ENCODE results near the gene MASP1. TPM values are rescaled to one million over a fixed set of nuclear protein-coding genes. Genes with fewer than 3 reads are reported as not detected.

The MASP1 gene
- polyA plus RNA-seq, 1 donor (not counting 4 experiments of a cell fraction or from before 2014, with no cell fraction given): not detected

GRCh38 chr3:187319699-187320302, 28.3 kb upstream of the MASP1 start:
- FAIRE-seq (peak; percentile 52), DNase-seq (ENCODE audit: low read depth, low spot score) (peak; percentile 15)
- Histone ChIP-seq H3K79me2 (ENCODE audit: control insufficient read depth, insufficient read depth, low read length) (no peaks in the 10 kb centered on the region), H2AFZ (ENCODE audit: control insufficient read depth, low read length) (no peak overlapping the region), H3K4me2 (ENCODE audit: control insufficient read depth, extremely low read depth, insufficient read depth, low read depth, low read length) (no peak overlapping the region), H4K20me1 (ENCODE audit: control insufficient read depth, extremely low read depth, insufficient read depth, low read length) (no peaks in the 10 kb centered on the region), H3K9me3 (ENCODE audit: control insufficient read depth, low read depth, low read length) (no peaks in the 10 kb centered on the region), H3K9ac (ENCODE audit: control insufficient read depth, extremely low read depth, insufficient read depth, low read length) (no peak overlapping the region), H3K27me3 (ENCODE audit: control insufficient read depth, extremely low read depth, insufficient read depth, low read length) (peaks cover 18% of the 10 kb centered on the region), H3K4me1 (ENCODE audit: control insufficient read depth, extremely low read depth, insufficient read depth, low read length) (peaks cover 6% of the 10 kb centered on the region), H3K36me3 (ENCODE audit: control insufficient read depth in 2 of 2, extremely low read depth in 1 of 2, insufficient read depth in 2 of 2, low read length in 2 of 2) (no peaks in the 10 kb centered on the region), H3K9me1 (ENCODE audit: control insufficient read depth, extremely low read depth, insufficient read depth, low read length) (no peaks in the 10 kb centered on the region), H3K4me3 (ENCODE audit: control insufficient read depth in 2 of 3, extremely low read depth in 1 of 3, insufficient read depth in 2 of 3, low read depth in 1 of 3, low read length in 3 of 3) (no peak overlapping the region), H3K27ac (ENCODE audit: control insufficient read depth, insufficient read depth, low read length) (no peak overlapping the region)
- TF ChIP-seq EZH2 (IDR thresholded peaks at IDR 0.05; ENCODE audit: low read length): no peak
- peak; percentile 76 to 96 (median 87) for TF ChIP-seq CTCF (optimal IDR thresholded peaks at IDR 0.05 in 1 of 3, IDR thresholded peaks at IDR 0.05 in 1 of 3, conservative IDR thresholded peaks at IDR 0.05 in 1 of 3; ENCODE audit: extremely low read depth in 1 of 3, insufficient read depth in 2 of 3, low read length in 3 of 3)
- dilution Hi-C loops (cut with MboI; ENCODE audit: extremely low pct_ligation_motif_present, low sequenced_read_pairs): loop anchor here (25.0 kb wide), 1 partner anchor 368 kb away; no protein-coding TSS in a partner anchor

DNA sequence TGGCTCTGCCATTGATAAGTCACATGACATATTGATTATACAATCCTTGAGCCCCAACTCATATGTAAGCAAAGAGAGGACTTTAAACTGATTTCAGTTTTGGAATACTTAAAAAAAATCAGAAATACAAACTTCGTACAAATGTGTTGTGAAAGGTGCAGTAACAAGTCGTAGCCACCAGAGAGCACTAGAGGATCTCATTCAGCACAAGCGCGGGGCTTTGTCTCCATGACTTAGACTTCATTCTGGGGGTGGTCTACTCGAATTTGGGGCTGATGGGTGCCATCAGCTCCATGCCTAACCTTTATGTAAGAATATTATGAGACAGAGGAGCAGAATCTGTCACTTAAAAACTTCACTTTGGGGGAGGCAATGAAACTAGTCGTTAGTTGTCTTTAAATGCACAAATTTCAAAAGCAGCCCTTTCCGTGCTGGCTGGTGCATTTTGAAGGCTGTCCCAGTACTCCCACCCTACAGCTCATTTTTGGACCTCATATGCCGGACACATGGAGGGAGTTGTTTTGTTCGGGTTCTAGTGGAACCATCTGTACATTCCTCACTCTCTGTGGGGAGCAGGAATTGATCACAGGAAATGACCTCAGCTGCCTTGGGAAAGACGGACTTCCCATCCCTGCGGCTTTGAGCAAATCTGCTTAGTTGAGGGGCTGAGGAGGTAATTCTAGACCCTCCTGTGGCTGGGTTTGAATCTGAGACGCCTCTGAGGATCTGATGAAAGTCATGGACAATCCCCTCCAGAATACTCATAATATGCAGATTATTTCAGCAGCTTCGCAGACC, 27.5 kb upstream of the MASP1 start:
- H3K9me3 ChIP-seq (ENCODE audit: control insufficient read depth, low read depth, low read length): no peaks in the 10 kb centered on the region
- FAIRE-seq: peak; percentile 82
- dilution Hi-C loops (cut with MboI; ENCODE audit: extremely low pct_ligation_motif_present, low sequenced_read_pairs): loop anchor here (25.0 kb wide), 1 partner anchor 368 kb away; no protein-coding TSS in a partner anchor
- H3K9ac ChIP-seq (ENCODE audit: control insufficient read depth, extremely low read depth, insufficient read depth, low read length): no peak overlapping the region
- H3K4me2 ChIP-seq (ENCODE audit: control insufficient read depth, extremely low read depth, insufficient read depth, low read depth, low read length): peak overlapping the region; percentile 86
- H3K27me3 ChIP-seq (ENCODE audit: control insufficient read depth, extremely low read depth, insufficient read depth, low read length): peaks cover 15% of the 10 kb centered on the region
- H3K79me2 ChIP-seq (ENCODE audit: control insufficient read depth, insufficient read depth, low read length): no peaks in the 10 kb centered on the region
- TF ChIP-seq EZH2 (IDR thresholded peaks at IDR 0.05; ENCODE audit: low read length): no peak
- peak; percentile 75 to 85 (median 79) for TF ChIP-seq CTCF (optimal IDR thresholded peaks at IDR 0.05 in 1 of 3, IDR thresholded peaks at IDR 0.05 in 1 of 3, conservative IDR thresholded peaks at IDR 0.05 in 1 of 3; ENCODE audit: extremely low read depth in 1 of 3, insufficient read depth in 2 of 3, low read length in 3 of 3)
- H3K4me1 ChIP-seq (ENCODE audit: control insufficient read depth, extremely low read depth, insufficient read depth, low read length): peaks cover 6% of the 10 kb centered on the region
- H3K36me3 ChIP-seq (ENCODE audit: control insufficient read depth in 2 of 2, extremely low read depth in 1 of 2, insufficient read depth in 2 of 2, low read length in 2 of 2): no peaks in the 10 kb centered on the region
- DNase-seq (ENCODE audit: low read depth, low spot score): peak; percentile 7
- H3K27ac ChIP-seq (ENCODE audit: control insufficient read depth, insufficient read depth, low read length): no peak overlapping the region
- peak overlapping the region in 2 of 3 experiments; percentile 44 to 58 for H3K4me3 ChIP-seq (ENCODE audit: control insufficient read depth in 2 of 3, extremely low read depth in 1 of 3, insufficient read depth in 2 of 3, low read depth in 1 of 3, low read length in 3 of 3)
- no peaks in the 10 kb centered on the region for H3K9me1 ChIP-seq (ENCODE audit: control insufficient read depth, extremely low read depth, insufficient read depth, low read length)
- H2AFZ ChIP-seq (ENCODE audit: control insufficient read depth, low read length): peak overlapping the region; percentile 68
- H4K20me1 ChIP-seq (ENCODE audit: control insufficient read depth, extremely low read depth, insufficient read depth, low read length): no peaks in the 10 kb centered on the region
